Erythroblast (primary cell): ENCODE measurements around the gene RING1.

Experiments used
- GATA1 ChIP-seq: IDR thresholded peaks from 2 replicates; pipeline ENCODE4 v1.6.1; 2011; ENCODE audit warnings: low read depth, mild to moderate bottlenecking, control low read depth, low read length, moderate library complexity
- POLR2A ChIP-seq: IDR thresholded peaks from 2 replicates; pipeline ENCODE4 v1.6.1; 2011; ENCODE audit warnings: mild to moderate bottlenecking, low read length

- TF ChIP-seq GATA1 (no peak), POLR2A (no peak)
Observed at GRCh38 chr6:33185190-33185589, 23.1 kb upstream of the RING1 start.
